ENCODE data around the gene HOXC9. TPM values are rescaled to one million over a fixed set of nuclear protein-coding genes. Genes with fewer than 3 reads are reported as not detected.

The HOXC9 gene
- total RNA-seq, 1 donor from 2014 or later: not detected

DNA sequence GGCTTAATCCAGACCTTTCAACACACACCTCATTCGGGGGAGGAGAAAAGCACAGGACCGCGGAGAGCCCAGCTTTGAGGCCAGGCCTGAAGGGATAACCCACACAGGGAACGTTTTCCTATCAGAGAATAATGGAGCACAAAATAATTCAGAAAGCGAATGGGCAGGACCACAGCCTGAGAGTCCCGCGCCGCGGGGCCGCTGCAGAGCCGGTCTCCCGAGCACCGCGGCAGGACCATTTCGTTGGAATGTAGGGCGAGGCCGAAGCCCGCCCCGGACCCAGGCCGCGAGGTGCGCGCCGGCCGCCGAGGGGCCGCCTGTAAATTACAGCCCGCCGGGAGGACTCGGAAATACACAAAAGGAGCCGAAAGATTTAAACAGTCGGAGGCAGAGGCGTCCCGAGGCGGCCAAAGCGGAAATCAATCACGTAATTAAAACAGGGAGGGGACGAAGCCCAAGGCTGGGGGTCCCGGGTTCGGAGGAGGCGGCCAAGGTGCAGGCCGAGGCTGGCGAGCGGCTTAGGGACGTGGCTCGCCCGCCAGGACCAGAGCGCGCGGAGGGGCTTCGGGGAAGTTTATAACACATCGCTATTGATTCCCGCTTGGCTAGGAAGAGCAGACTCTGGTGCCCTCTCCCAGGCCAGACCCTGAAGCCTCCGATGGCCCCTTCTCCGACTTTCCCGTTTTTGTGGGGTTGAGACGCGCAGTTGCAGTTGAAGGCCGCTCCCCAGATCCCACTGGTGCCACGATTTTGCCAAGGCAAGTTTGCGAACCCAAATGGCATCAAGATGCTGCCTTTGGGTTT, 47.4 kb downstream of the HOXC9 start:
- H3K36me3 Mint-ChIP-seq (ENCODE audit: low read depth): no peaks in the 10 kb centered on the region
- peaks cover 88% of the 10 kb centered on the region for H3K27me3 Mint-ChIP-seq (ENCODE audit: low read depth)
- no peak for DNase-seq (ENCODE audit: low spot score)
- no peaks in the 10 kb centered on the region for H3K4me1 Mint-ChIP-seq (ENCODE audit: low read depth)
- H3K9me3 Mint-ChIP-seq (ENCODE audit: low read depth): no peaks in the 10 kb centered on the region
- TF ChIP-seq, protein P1, sequence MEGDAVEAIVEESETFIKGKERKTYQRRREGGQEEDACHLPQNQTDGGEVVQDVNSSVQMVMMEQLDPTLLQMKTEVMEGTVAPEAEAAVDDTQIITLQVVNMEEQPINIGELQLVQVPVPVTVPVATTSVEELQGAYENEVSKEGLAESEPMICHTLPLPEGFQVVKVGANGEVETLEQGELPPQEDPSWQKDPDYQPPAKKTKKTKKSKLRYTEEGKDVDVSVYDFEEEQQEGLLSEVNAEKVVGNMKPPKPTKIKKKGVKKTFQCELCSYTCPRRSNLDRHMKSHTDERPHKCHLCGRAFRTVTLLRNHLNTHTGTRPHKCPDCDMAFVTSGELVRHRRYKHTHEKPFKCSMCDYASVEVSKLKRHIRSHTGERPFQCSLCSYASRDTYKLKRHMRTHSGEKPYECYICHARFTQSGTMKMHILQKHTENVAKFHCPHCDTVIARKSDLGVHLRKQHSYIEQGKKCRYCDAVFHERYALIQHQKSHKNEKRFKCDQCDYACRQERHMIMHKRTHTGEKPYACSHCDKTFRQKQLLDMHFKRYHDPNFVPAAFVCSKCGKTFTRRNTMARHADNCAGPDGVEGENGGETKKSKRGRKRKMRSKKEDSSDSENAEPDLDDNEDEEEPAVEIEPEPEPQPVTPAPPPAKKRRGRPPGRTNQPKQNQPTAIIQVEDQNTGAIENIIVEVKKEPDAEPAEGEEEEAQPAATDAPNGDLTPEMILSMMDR (IDR thresholded peaks at IDR 0.05): no peak
- peak overlapping the region; percentile 6 for H3K4me3 Mint-ChIP-seq (ENCODE audit: unreplicated experiment)
- no peak overlapping the region for H3K27ac Mint-ChIP-seq (ENCODE audit: unreplicated experiment)

DNA sequence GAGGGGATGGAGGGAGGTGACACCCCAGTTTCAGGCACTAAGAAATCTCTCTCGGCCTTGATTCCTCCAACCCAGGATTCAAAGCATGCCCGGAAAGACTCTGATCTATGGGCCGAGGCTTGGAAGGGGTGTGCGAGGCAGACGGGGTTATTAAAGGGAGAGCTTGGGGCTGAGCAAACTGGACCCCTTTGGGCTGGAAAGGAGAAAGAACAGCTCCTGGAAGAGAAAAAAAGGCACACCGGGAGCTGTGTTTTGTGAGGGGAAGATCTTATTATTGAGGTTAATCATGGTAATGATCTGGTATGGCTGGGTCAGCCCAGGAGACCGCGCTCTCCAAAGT, 48.0 kb downstream of the HOXC9 start:
- Mint-ChIP-seq H3K36me3 (ENCODE audit: low read depth) (no peaks in the 10 kb centered on the region), H3K27ac (ENCODE audit: unreplicated experiment) (no peak overlapping the region), H3K4me3 (ENCODE audit: unreplicated experiment) (no peak overlapping the region), H3K9me3 (ENCODE audit: low read depth) (no peaks in the 10 kb centered on the region), H3K27me3 (ENCODE audit: low read depth) (peaks cover 87% of the 10 kb centered on the region), H3K4me1 (ENCODE audit: low read depth) (no peaks in the 10 kb centered on the region)
- TF ChIP-seq, protein P1 (IDR thresholded peaks at IDR 0.05): no peak
- DNase-seq (ENCODE audit: low spot score): no peak

GRCh38 chr12:54048406-54049093, 48.6 kb downstream of the HOXC9 start:
- TF ChIP-seq, protein P1 (IDR thresholded peaks at IDR 0.05): no peak
- DNase-seq (ENCODE audit: low spot score): no peak
- H3K36me3 Mint-ChIP-seq (ENCODE audit: low read depth): no peaks in the 10 kb centered on the region
- no peaks in the 10 kb centered on the region for H3K4me1 Mint-ChIP-seq (ENCODE audit: low read depth)
- no peak overlapping the region for H3K4me3 Mint-ChIP-seq (ENCODE audit: unreplicated experiment)
- H3K27me3 Mint-ChIP-seq (ENCODE audit: low read depth): peaks cover 87% of the 10 kb centered on the region
- no peaks in the 10 kb centered on the region for H3K9me3 Mint-ChIP-seq (ENCODE audit: low read depth)
- no peak overlapping the region for H3K27ac Mint-ChIP-seq (ENCODE audit: unreplicated experiment)

DNA sequence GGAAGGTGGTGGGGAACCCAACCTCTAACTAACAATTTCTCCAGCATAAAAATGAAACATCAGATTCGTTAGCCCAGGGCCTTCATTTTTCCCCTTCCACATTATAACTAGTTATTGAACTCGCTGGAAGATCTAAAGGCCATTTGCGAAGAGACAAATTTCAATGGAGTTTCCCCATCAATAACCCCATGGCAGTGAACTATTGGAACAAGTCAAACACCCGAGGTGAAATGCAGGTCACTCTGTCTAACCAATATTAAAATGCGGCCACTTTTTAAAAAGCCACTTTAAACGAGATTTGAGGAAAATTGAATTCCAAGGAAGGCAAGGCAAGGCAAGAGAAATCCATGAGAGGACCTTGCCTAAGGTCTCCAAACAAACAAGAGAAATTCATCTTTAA, 49.1 kb downstream of the HOXC9 start:
- TF ChIP-seq, protein P1 (IDR thresholded peaks at IDR 0.05): no peak
- H3K27ac Mint-ChIP-seq (ENCODE audit: unreplicated experiment): no peak overlapping the region
- no peak overlapping the region for H3K4me3 Mint-ChIP-seq (ENCODE audit: unreplicated experiment)
- peaks cover 87% of the 10 kb centered on the region for H3K27me3 Mint-ChIP-seq (ENCODE audit: low read depth)
- H3K36me3 Mint-ChIP-seq (ENCODE audit: low read depth): no peaks in the 10 kb centered on the region
- no peaks in the 10 kb centered on the region for H3K4me1 Mint-ChIP-seq (ENCODE audit: low read depth)
- DNase-seq (ENCODE audit: low spot score): no peak
- H3K9me3 Mint-ChIP-seq (ENCODE audit: low read depth): no peaks in the 10 kb centered on the region

- TF ChIP-seq, protein P1 (IDR thresholded peaks at IDR 0.05): no peak
- Mint-ChIP-seq H3K9me3 (ENCODE audit: low read depth) (no peaks in the 10 kb centered on the region), H3K4me1 (ENCODE audit: low read depth) (peaks cover 2% of the 10 kb centered on the region), H3K36me3 (ENCODE audit: low read depth) (no peaks in the 10 kb centered on the region), H3K27ac (ENCODE audit: unreplicated experiment) (no peak overlapping the region), H3K4me3 (ENCODE audit: unreplicated experiment) (no peak overlapping the region), H3K27me3 (ENCODE audit: low read depth) (peaks cover 83% of the 10 kb centered on the region)
- no peak for DNase-seq (ENCODE audit: low spot score)
These were observed 50.5 kb downstream of the HOXC9 start for GRCh38 chr12:54050482-54050810.

Data from chondrocyte (in vitro differentiated cells).